ENCODE measurements around the gene ZZZ3. TPM values are rescaled to one million over a fixed set of nuclear protein-coding genes. Genes with fewer than 3 reads are reported as not detected.

ZZZ3 gene
- total RNA-seq, 1 donor from 2014 or later = 69.2 TPM

GRCh38 chr1:77664939-77665516, 17.4 kb downstream of the ZZZ3 start:
- H3K27me3 ChIP-seq (ENCODE audit: control insufficient read depth, insufficient read depth, low read length) = no peaks in the 10 kb centered on the region
- FAIRE-seq = no peak

GRCh38 chr1:77661696-77662095, 20.8 kb downstream of the ZZZ3 start:
- DNase-seq (ENCODE audit: low read depth) (no peak), FAIRE-seq (no peak)
- no peak for TF ChIP-seq CTCF (IDR thresholded peaks at IDR 0.05; ENCODE audit: insufficient read depth, low read length, severe bottlenecking)
- Histone ChIP-seq H3K27me3 (ENCODE audit: control insufficient read depth, insufficient read depth, low read length) (no peaks in the 10 kb centered on the region), H3K36me3 (ENCODE audit: control insufficient read depth, insufficient read depth, low read length) (peaks cover 1% of the 10 kb centered on the region), H3K4me3 (ENCODE audit: low read depth, low read length) (no peak overlapping the region)

More at GRCh38 chr1:77664939-77665516, 17.4 kb downstream of the ZZZ3 start:
- TF ChIP-seq CTCF (IDR thresholded peaks at IDR 0.05; ENCODE audit: insufficient read depth, low read length, severe bottlenecking) = no peak
- DNase-seq (ENCODE audit: low read depth) = no peak
- peaks cover 1% of the 10 kb centered on the region for H3K36me3 ChIP-seq (ENCODE audit: control insufficient read depth, insufficient read depth, low read length)
- H3K4me3 ChIP-seq (ENCODE audit: low read depth, low read length) = no peak overlapping the region

- Histone ChIP-seq H3K27me3 (ENCODE audit: control insufficient read depth, insufficient read depth, low read length) (no peaks in the 10 kb centered on the region), H3K4me3 (ENCODE audit: low read depth, low read length) (no peak overlapping the region), H3K36me3 (ENCODE audit: control insufficient read depth, insufficient read depth, low read length) (peaks cover 1% of the 10 kb centered on the region)
- no peak for DNase-seq (ENCODE audit: low read depth)
- FAIRE-seq = no peak
- no peak for TF ChIP-seq CTCF (IDR thresholded peaks at IDR 0.05; ENCODE audit: insufficient read depth, low read length, severe bottlenecking)
Observed at GRCh38 chr1:77659879-77660593, 22.4 kb downstream of the ZZZ3 start.

- H3K36me3 ChIP-seq (ENCODE audit: control insufficient read depth, insufficient read depth, low read length) = peaks cover 3% of the 10 kb centered on the region
- no peak for FAIRE-seq
- no peak for DNase-seq (ENCODE audit: low read depth)
- TF ChIP-seq CTCF (IDR thresholded peaks at IDR 0.05; ENCODE audit: insufficient read depth, low read length, severe bottlenecking) = no peak
- no peaks in the 10 kb centered on the region for H3K27me3 ChIP-seq (ENCODE audit: control insufficient read depth, insufficient read depth, low read length)
- no peak overlapping the region for H3K4me3 ChIP-seq (ENCODE audit: low read depth, low read length)
Observed at GRCh38 chr1:77658271-77658670, 24.2 kb downstream of the ZZZ3 start.

- Histone ChIP-seq H3K4me3 (ENCODE audit: low read depth, low read length) (no peak overlapping the region), H3K36me3 (ENCODE audit: control insufficient read depth, insufficient read depth, low read length) (peaks cover 2% of the 10 kb centered on the region), H3K27me3 (ENCODE audit: control insufficient read depth, insufficient read depth, low read length) (no peaks in the 10 kb centered on the region)
- TF ChIP-seq CTCF (IDR thresholded peaks at IDR 0.05; ENCODE audit: insufficient read depth, low read length, severe bottlenecking) = no peak
- DNase-seq (ENCODE audit: low read depth) = no peak
- no peak for FAIRE-seq
Observed at GRCh38 chr1:77655431-77655974, 27.0 kb downstream of the ZZZ3 start.
